PC-3 (cell line): ENCODE results near the gene HACD1. TPM values are rescaled to one million over a fixed set of nuclear protein-coding genes. Genes with fewer than 3 reads are reported as not detected.
"Not testable (repeated sequence)": the region's sequence is repeated elsewhere in the genome, so short reads cannot be mapped to it uniquely, and the experiment has no call there.

ENCODE experiments used
- ATAC-seq: fragments of 200-7000 bp; cut with Tn5 transposase; 2 replicates; pipeline ENCODE4 v1.9.1; 2020; ENCODE audit warnings: mild to moderate bottlenecking, moderate library complexity
- BruUV-seq: library from RNA; stranded (reverse); fragments of 400-500 nt; replicated peaks from 2 replicates; lab custom pipeline; 2021; lab: Mats Ljungman, UMichigan
- CTCF ChIA-PET: fragments of 300-600 bp; sonication (Branson Sonifier 250); formaldehyde crosslinking; loops from one replicate; lab custom pipeline; 2022; ENCODE audit warnings: antibody characterized with exemption; lab: Charles Lee
- POLR2A ChIA-PET: fragments of 300-600 bp; sonication (Branson Sonifier 250); formaldehyde crosslinking; loops from one replicate; lab custom pipeline; 2022; ENCODE audit warnings: antibody characterized with exemption; ENCODE audit not compliant: unreplicated experiment; lab: Charles Lee
- DNase-seq: peaks from one replicate; pipeline ENCODE4 v3.0.0-alpha.2; 2015
- H2AFZ ChIP-seq: fragments of 300-600 bp; sonication (generic); 2 replicates; pipeline ENCODE4 v1.6.0; 2016; ENCODE audit warnings: antibody characterized with exemption, low read length
- H3F3A ChIP-seq: fragments of 300-600 bp; sonication (generic); one replicate; pipeline ENCODE4 v1.6.0; 2017; ENCODE audit warnings: antibody characterized with exemption, low read length, control low read depth, mild to moderate bottlenecking; ENCODE audit not compliant: unreplicated experiment
- H3K27ac ChIP-seq: fragments of 300-600 bp; sonication (generic); 2 replicates; pipeline ENCODE4 v1.5.1; 2016; ENCODE audit warnings: mild to moderate bottlenecking, low read length
- H3K27me3 ChIP-seq: fragments of 300-600 bp; sonication (generic); 2 replicates; pipeline ENCODE4 v1.6.1; 2016; ENCODE audit warnings: low read length, mixed read lengths
- H3K36me3 ChIP-seq: fragments of 300-600 bp; sonication (generic); 2 replicates; pipeline ENCODE4 v1.6.1; 2016; ENCODE audit warnings: low read depth, mixed run types, low read length, mixed read lengths
- H3K4me1 ChIP-seq: fragments of 300-600 bp; sonication (generic); 2 replicates; pipeline ENCODE4 v1.5.1; 2016; ENCODE audit warnings: low read length; ENCODE audit not compliant: insufficient read depth
- H3K4me2 ChIP-seq: fragments of 300-600 bp; sonication (generic); 2 replicates; pipeline ENCODE4 v1.6.0; 2016; ENCODE audit warnings: low read length
- H3K4me3 ChIP-seq: fragments of 300-600 bp; sonication (generic); 2 replicates; pipeline ENCODE4 v1.5.1; 2016; ENCODE audit warnings: mild to moderate bottlenecking, low read length, mixed read lengths
- H3K79me2 ChIP-seq: fragments of 300-600 bp; sonication (generic); 2 replicates; pipeline ENCODE4 v1.6.1; 2017; ENCODE audit warnings: low read length, mixed read lengths
- H3K9ac ChIP-seq: fragments of 300-600 bp; sonication (generic); 2 replicates; pipeline ENCODE4 v1.6.0; 2016; ENCODE audit warnings: mild to moderate bottlenecking, low read length
- H3K9me2 ChIP-seq: fragments of 300-600 bp; sonication (generic); replicated peaks from 2 replicates; pipeline ENCODE4 v1.6.1; 2016; ENCODE audit warnings: mixed run types, low read length, mixed read lengths
- H3K9me3 ChIP-seq: fragments of 300-600 bp; sonication (generic); 2 replicates; pipeline ENCODE4 v1.6.1; 2016; ENCODE audit warnings: low read length, mixed read lengths
- H4K20me1 ChIP-seq: fragments of 300-600 bp; sonication (generic); 2 replicates; pipeline ENCODE4 v1.6.1; 2016; ENCODE audit warnings: low read length, mixed read lengths
- EZH2 ChIP-seq: fragments of 300-600 bp; sonication (generic); IDR thresholded peaks from one replicate; pipeline ENCODE4 v1.6.1; 2017; ENCODE audit warnings: antibody characterized with exemption, mild to moderate bottlenecking, low read length; ENCODE audit not compliant: unreplicated experiment
- EZH2phosphoT487 ChIP-seq: fragments of 300-600 bp; sonication (generic); IDR thresholded peaks from 2 replicates; pipeline ENCODE4 v1.6.1; 2018; ENCODE audit warnings: mild to moderate bottlenecking, antibody characterized with exemption, low read length, borderline replicate concordance
- intact Hi-C: fragments of 100-400 bp; cut with micrococcal nuclease; formaldehyde crosslinking; loops from 2 replicates; pipeline ENCODE4 v1.9.0; 2023
- total RNA-seq: library from RNA; depleted of rRNA; stranded (reverse); fragments of >200 nt; gene quantifications from 2 replicates; pipeline ENCODE4 v1.2.3, GENCODE V29; 2014
- TF ChIP-seq, protein P1 (sequence below): fragments of 300-600 bp; sonication (generic); conservative IDR thresholded peaks from 2 replicates; pipeline ENCODE4 v1.5.1; 2017; ENCODE audit warnings: antibody characterized with exemption, low read depth, mild to moderate bottlenecking, low read length

HACD1 gene
- total RNA-seq, 1 experiment from 2014 or later, result 15.3 TPM

DNA sequence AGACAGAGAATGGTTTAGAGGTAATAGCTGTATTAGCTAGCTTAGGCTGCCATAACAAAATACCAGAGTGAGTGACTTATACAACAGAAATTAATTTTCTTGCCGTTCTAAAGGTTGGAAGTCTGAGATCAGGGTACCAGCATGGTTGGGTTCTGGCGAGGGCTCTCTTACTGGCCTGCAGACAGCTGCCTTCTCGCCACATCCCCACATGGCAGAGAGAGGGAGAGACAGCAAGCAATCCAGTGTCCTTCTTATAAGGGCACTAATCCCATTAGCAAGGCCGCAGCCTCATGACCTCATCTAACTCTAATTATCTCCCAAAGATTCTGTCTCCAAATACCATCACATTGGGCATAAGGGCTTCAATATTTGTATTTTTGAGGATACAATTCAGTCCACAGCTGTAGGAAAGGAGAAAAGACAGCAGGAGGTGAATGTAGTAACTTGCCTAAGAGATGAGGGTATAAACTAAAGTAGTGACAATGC is 23.2 kb upstream of the HACD1 start:
- no peak overlapping the region for H3K4me2 ChIP-seq
- H3K9ac ChIP-seq, result no peak overlapping the region
- no peaks in the 10 kb centered on the region for H4K20me1 ChIP-seq
- peaks cover 10% of the 10 kb centered on the region; the same call in 1 of the 2 replicates for H3K4me1 ChIP-seq
- no peaks in the 10 kb centered on the region for H3K36me3 ChIP-seq
- ChIA-PET CTCF (no interaction called here), POLR2A (no interaction called here)
- peaks cover 36% of the 10 kb centered on the region for H3K79me2 ChIP-seq
- BruUV-seq, result no TSS peak
- H3K27me3 ChIP-seq, result no peaks in the 10 kb centered on the region
- H3K27ac ChIP-seq, result no peak overlapping the region
- H3K4me3 ChIP-seq, result no peak overlapping the region
- no peak overlapping the region for H2AFZ ChIP-seq
- no peaks in the 10 kb centered on the region for H3K9me3 ChIP-seq
- intact Hi-C loops, result loop anchor here (10.0 kb wide), 1 partner anchor 64 kb away; no protein-coding TSS in a partner anchor
- DNase-seq (no peak), ATAC-seq (no peak)
- H3F3A ChIP-seq, result no peaks in the 10 kb centered on the region
- TF ChIP-seq, protein P1, sequence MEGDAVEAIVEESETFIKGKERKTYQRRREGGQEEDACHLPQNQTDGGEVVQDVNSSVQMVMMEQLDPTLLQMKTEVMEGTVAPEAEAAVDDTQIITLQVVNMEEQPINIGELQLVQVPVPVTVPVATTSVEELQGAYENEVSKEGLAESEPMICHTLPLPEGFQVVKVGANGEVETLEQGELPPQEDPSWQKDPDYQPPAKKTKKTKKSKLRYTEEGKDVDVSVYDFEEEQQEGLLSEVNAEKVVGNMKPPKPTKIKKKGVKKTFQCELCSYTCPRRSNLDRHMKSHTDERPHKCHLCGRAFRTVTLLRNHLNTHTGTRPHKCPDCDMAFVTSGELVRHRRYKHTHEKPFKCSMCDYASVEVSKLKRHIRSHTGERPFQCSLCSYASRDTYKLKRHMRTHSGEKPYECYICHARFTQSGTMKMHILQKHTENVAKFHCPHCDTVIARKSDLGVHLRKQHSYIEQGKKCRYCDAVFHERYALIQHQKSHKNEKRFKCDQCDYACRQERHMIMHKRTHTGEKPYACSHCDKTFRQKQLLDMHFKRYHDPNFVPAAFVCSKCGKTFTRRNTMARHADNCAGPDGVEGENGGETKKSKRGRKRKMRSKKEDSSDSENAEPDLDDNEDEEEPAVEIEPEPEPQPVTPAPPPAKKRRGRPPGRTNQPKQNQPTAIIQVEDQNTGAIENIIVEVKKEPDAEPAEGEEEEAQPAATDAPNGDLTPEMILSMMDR, result no peak
- TF ChIP-seq EZH2 (no peak), EZH2phosphoT487 (no peak)
- no peaks in the 10 kb centered on the region for H3K9me2 ChIP-seq

DNA sequence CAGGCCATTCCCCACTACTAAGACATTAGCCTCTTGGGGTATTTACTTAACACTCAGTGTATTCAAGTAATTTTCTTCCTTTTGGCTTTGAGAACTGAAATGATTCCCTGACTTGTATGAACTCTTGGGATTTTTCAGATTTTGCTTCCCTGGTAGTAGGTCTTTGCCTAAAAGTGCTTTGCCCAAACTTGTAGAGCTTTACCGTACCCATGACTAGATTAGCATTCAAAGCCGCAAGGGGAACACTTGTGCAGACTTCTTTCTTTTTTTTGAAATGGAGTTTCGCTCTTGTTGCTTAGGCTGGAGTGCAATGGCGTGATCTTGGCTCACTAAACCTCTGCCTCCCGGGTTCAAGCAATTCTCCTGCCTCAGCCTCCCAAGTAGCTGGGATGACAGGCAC is 20.7 kb upstream of the HACD1 start:
- ATAC-seq (no peak), DNase-seq (no peak)
- H3K4me2 ChIP-seq, result no peak overlapping the region
- TF ChIP-seq EZH2phosphoT487 (no peak), EZH2 (no peak)
- TF ChIP-seq, protein P1, result no peak
- no peaks in the 10 kb centered on the region for H3K27me3 ChIP-seq
- no peaks in the 10 kb centered on the region for H3F3A ChIP-seq
- no TSS peak for BruUV-seq
- intact Hi-C loops, result no loop called here
- POLR2A ChIA-PET, result no interaction called here
- H3K27ac ChIP-seq, result no peak overlapping the region
- CTCF ChIA-PET, result no interaction called here
- H4K20me1 ChIP-seq, result no peaks in the 10 kb centered on the region
- H3K9me2 ChIP-seq, result no peaks in the 10 kb centered on the region
- peaks cover 14% of the 10 kb centered on the region for H3K79me2 ChIP-seq
- H3K36me3 ChIP-seq, result no peaks in the 10 kb centered on the region
- no peak overlapping the region for H2AFZ ChIP-seq
- no peak overlapping the region for H3K9ac ChIP-seq
- H3K4me3 ChIP-seq, result no peak overlapping the region
- peaks cover 8% of the 10 kb centered on the region; the same call in 1 of the 2 replicates for H3K4me1 ChIP-seq
- no peaks in the 10 kb centered on the region for H3K9me3 ChIP-seq

DNA sequence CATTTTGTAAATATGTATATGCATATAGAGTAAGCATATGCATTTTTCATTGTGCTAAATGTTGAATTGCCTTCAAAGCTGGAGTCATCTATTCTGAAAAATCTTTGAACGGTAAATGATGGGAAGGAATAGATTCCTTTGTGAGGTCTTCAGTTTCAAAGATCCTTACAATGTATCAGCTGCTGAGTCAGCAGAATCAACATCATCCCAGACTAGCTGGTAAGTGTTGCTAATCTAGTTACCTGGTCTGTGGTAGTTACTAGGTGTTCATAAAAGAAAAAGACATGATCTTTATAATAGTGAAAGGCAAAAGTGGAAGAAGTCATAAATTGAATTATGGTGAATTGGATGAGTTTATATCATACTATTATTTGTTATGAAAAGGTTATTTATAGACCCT is 16.2 kb upstream of the HACD1 start:
- ATAC-seq (no peak), DNase-seq (no peak)
- Histone ChIP-seq H3K27ac (no peak overlapping the region), H3K4me2 (no peak overlapping the region), H3K27me3 (no peaks in the 10 kb centered on the region), H3K9me2 (no peaks in the 10 kb centered on the region), H3K79me2 (no peaks in the 10 kb centered on the region), H3K9ac (no peak overlapping the region), H3K4me3 (no peak overlapping the region), H4K20me1 (no peaks in the 10 kb centered on the region), H3K9me3 (no peaks in the 10 kb centered on the region), H3K4me1 (no peaks in the 10 kb centered on the region), H3F3A (no peaks in the 10 kb centered on the region), H3K36me3 (no peaks in the 10 kb centered on the region), H2AFZ (no peak overlapping the region)
- no peak for TF ChIP-seq EZH2
- TF ChIP-seq, protein P1, result no peak
- TF ChIP-seq EZH2phosphoT487, result no peak
- ChIA-PET CTCF (no interaction called here), POLR2A (no interaction called here)
- intact Hi-C loops, result no loop called here
- BruUV-seq, result no TSS peak

DNA sequence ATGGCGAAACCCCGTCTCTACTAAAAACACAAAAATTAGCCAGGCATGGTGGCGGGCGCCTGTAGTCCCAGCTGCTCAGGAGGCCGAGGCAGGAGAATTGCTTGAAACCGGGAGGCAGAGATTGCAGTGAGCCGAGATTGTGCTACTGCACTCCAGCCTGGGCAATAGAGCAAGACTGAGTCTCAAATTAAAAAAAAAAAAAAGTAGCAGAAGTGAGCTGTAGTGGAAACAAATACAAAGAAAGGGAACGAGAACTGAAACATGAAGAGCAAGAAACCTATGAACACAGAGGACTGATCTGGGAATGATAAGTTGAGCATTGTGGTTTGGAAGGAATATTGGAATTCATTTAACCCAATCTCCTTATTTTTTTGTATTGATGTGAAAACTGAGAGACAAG is 15.4 kb upstream of the HACD1 start:
- H3F3A ChIP-seq, intact Hi-C loops, H3K27ac ChIP-seq, H3K79me2 ChIP-seq, H4K20me1 ChIP-seq, CTCF ChIA-PET, ATAC-seq, H3K9me3 ChIP-seq, H2AFZ ChIP-seq, H3K9ac ChIP-seq, H3K4me2 ChIP-seq, POLR2A ChIA-PET, BruUV-seq, H3K4me1 ChIP-seq, H3K27me3 ChIP-seq, H3K9me2 ChIP-seq, H3K36me3 ChIP-seq, DNase-seq, H3K4me3 ChIP-seq: not testable (repeated sequence)
